ENCODE data around the gene CCDC24. TPM values are rescaled to one million over a fixed set of nuclear protein-coding genes. Genes with fewer than 3 reads are reported as not detected.

The CCDC24 gene
- total and polyA plus RNA-seq, 2 of the 13 experiments (the other 11 are each of a cell fraction or from before 2014, with no cell fraction given) = 1.4 to 2.9 TPM

DNA sequence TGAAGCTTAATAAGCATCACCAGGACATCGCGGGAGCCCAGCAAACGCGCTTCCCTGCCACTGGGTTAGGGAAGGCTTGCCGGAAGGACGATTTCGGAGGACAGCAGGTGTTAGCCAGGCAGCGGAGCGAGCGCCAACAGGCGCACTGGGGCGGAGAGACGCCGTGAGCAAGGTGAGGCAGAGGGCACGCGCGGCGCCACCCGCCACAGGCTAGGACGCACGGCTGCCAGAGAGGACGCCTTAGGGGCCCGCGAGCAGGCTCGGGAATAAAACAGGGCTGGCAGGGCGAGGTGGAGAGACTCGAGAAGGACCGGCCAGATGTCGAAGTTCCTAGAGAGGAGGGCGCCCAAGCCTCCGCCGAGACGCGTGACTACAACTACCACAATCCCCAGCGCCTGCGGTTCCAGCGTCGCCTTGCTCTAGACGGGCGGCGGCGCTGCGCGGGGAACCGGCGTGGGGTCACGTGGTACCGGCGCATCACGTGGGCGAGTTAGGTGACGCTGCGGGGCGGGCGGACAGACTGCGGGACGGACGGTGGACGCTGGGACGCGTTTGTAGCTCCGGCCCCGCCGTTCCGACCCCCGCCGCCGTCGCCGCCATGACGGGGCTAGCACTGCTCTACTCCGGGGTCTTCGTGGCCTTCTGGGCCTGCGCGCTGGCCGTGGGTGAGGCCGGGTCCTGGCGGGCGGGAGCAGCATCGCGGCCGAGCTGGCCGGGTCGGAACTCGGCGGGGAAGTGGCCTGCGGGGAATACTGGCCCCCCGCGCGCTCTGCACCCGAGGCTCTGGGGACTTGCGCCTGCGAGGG is 16.8 kb upstream of the CCDC24 start, which contains the start of gene ATP6V0B (continued):
- TF ChIP-seq, protein P1, sequence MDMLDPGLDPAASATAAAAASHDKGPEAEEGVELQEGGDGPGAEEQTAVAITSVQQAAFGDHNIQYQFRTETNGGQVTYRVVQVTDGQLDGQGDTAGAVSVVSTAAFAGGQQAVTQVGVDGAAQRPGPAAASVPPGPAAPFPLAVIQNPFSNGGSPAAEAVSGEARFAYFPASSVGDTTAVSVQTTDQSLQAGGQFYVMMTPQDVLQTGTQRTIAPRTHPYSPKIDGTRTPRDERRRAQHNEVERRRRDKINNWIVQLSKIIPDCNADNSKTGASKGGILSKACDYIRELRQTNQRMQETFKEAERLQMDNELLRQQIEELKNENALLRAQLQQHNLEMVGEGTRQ (IDR thresholded peaks at IDR 0.05; ENCODE audit: low read depth, low read length) = peak; percentile 99
- TF ChIP-seq, protein P1 (CRISPR knock-in tag; IDR thresholded peaks at IDR 0.05; ENCODE audit: borderline replicate concordance) = peak; percentile 100
- TF ChIP-seq POLR2G (IDR thresholded peaks at IDR 0.05; ENCODE audit: low read depth, low read length) (peak; percentile 70; the same call in 1 of the 2 replicates), TMF1 (CRISPR knock-in tag; IDR thresholded peaks at IDR 0.05; ENCODE audit: low read depth) (peak; percentile 73; the same call in 1 of the 2 replicates), ZNF569 (CRISPR knock-in tag; IDR thresholded peaks at IDR 0.05; ENCODE audit: borderline replicate concordance) (no peak), FOXJ3 (CRISPR knock-in tag; IDR thresholded peaks at IDR 0.05; ENCODE audit: borderline replicate concordance) (no peak), MEIS1 (CRISPR knock-in tag; IDR thresholded peaks at IDR 0.05; ENCODE audit: borderline replicate concordance) (no peak), NAIF1 (CRISPR knock-in tag; IDR thresholded peaks at IDR 0.05; ENCODE audit: borderline replicate concordance) (peak; percentile 84; the same call in 1 of the 2 replicates), GABPA (IDR thresholded peaks at IDR 0.05; ENCODE audit: low read depth, low read length) (no peak), GABPA (CRISPR knock-in tag; IDR thresholded peaks at IDR 0.05; ENCODE audit: low read depth) (peak; percentile 78), NCOA2 (CRISPR knock-in tag; IDR thresholded peaks at IDR 0.05) (no peak; the same call in 1 of the 2 replicates), ZNF260 (CRISPR knock-in tag; IDR thresholded peaks at IDR 0.05; ENCODE audit: borderline replicate concordance, low read depth) (no peak), IKZF1 (IDR thresholded peaks at IDR 0.05) (no peak), ZNF761 (CRISPR knock-in tag; conservative IDR thresholded peaks at IDR 0.05) (no peak), ZNF180 (CRISPR knock-in tag; IDR thresholded peaks at IDR 0.05; ENCODE audit: borderline replicate concordance, low read depth) (no peak)
- TF ChIP-seq, protein P2, sequence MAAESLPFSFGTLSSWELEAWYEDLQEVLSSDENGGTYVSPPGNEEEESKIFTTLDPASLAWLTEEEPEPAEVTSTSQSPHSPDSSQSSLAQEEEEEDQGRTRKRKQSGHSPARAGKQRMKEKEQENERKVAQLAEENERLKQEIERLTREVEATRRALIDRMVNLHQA (CRISPR knock-in tag; IDR thresholded peaks at IDR 0.05) = no peak
- TF ChIP-seq, protein P3, sequence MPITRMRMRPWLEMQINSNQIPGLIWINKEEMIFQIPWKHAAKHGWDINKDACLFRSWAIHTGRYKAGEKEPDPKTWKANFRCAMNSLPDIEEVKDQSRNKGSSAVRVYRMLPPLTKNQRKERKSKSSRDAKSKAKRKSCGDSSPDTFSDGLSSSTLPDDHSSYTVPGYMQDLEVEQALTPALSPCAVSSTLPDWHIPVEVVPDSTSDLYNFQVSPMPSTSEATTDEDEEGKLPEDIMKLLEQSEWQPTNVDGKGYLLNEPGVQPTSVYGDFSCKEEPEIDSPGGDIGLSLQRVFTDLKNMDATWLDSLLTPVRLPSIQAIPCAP (CRISPR knock-in tag; IDR thresholded peaks at IDR 0.05; ENCODE audit: low read depth) = no peak
- TF ChIP-seq, protein P4, sequence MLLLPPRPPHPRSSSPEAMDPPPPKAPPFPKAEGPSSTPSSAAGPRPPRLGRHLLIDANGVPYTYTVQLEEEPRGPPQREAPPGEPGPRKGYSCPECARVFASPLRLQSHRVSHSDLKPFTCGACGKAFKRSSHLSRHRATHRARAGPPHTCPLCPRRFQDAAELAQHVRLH (CRISPR knock-in tag; IDR thresholded peaks at IDR 0.05; ENCODE audit: borderline replicate concordance, low read depth) = peak; percentile 31; the same call in 1 of the 2 replicates
- TF ChIP-seq, protein P5, sequence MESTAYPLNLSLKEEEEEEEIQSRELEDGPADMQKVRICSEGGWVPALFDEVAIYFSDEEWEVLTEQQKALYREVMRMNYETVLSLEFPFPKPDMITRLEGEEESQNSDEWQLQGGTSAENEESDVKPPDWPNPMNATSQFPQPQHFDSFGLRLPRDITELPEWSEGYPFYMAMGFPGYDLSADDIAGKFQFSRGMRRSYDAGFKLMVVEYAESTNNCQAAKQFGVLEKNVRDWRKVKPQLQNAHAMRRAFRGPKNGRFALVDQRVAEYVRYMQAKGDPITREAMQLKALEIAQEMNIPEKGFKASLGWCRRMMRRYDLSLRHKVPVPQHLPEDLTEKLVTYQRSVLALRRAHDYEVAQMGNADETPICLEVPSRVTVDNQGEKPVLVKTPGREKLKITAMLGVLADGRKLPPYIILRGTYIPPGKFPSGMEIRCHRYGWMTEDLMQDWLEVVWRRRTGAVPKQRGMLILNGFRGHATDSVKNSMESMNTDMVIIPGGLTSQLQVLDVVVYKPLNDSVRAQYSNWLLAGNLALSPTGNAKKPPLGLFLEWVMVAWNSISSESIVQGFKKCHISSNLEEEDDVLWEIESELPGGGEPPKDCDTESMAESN (CRISPR knock-in tag; conservative IDR thresholded peaks at IDR 0.05) = peak; percentile 76
- TF ChIP-seq, protein P6, sequence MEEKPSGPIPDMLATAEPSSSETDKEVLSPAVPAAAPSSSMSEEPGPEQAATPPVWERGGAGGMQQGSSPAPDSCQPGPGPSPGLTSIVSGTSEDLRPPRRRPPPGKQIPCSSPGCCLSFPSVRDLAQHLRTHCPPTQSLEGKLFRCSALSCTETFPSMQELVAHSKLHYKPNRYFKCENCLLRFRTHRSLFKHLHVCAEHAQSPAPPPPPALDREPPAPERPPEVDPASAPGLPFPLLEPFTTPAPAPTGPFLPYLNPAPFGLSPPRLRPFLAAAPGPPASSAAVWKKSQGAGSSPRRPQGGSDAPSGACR (CRISPR knock-in tag; IDR thresholded peaks at IDR 0.05) = no peak
- TF ChIP-seq, protein P7, sequence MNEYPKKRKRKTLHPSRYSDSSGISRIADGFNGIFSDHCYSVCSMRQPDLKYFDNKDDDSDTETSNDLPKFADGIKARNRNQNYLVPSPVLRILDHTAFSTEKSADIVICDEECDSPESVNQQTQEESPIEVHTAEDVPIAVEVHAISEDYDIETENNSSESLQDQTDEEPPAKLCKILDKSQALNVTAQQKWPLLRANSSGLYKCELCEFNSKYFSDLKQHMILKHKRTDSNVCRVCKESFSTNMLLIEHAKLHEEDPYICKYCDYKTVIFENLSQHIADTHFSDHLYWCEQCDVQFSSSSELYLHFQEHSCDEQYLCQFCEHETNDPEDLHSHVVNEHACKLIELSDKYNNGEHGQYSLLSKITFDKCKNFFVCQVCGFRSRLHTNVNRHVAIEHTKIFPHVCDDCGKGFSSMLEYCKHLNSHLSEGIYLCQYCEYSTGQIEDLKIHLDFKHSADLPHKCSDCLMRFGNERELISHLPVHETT (CRISPR knock-in tag; conservative IDR thresholded peaks at IDR 0.05) = peak; percentile 73

Measured in HepG2 (cell line).